H1 (cell line): ENCODE measurements around the gene TGFB2. TPM values are rescaled to one million over a fixed set of nuclear protein-coding genes. Genes with fewer than 3 reads are reported as not detected.

Experiments used
- CTCF ChIA-PET: fragments of 300-600 bp; sonication (Branson Sonifier 250); formaldehyde crosslinking; loops from one replicate; lab custom pipeline; 2021; ENCODE audit not compliant: partially characterized antibody; lab: Charles Lee
- POLR2A ChIA-PET: fragments of 300-600 bp; sonication (Branson Sonifier 250); formaldehyde crosslinking; loops from one replicate; lab custom pipeline; 2021; ENCODE audit warnings: inconsistent platforms; ENCODE audit not compliant: partially characterized antibody; lab: Charles Lee
- DNase-seq, 2 experiments: peaks; one replicate each; pipeline versions ENCODE4 v3.0.0 to v3.0.0-alpha.2; 2010 to 2022; ENCODE audit warnings: low spot score in 2 of 2, low read depth in 1 of 2, mixed read lengths in 1 of 2
- FAIRE-seq: peaks from 2 replicates; lab custom pipeline; 2011; peaks lifted over from hg19 to GRCh38; lab: Jason Lieb, UNC
- H2AFZ ChIP-seq: 2 replicates; pipeline ENCODE4 v1.8.1; 2012; ENCODE audit warnings: low read length, inconsistent platforms
- H2AK5ac ChIP-seq: 2 replicates; pipeline ENCODE4 v1.6.1; 2013; ENCODE audit warnings: low read depth, low read length
- H2BK120ac ChIP-seq: replicated peaks from 2 replicates; pipeline ENCODE3; 2013; ENCODE audit warnings: low read depth, low read length, inconsistent platforms
- H2BK12ac ChIP-seq: 2 replicates; pipeline ENCODE4 v1.6.1; 2013; ENCODE audit warnings: low read depth, low read length
- H2BK15ac ChIP-seq: 2 replicates; pipeline ENCODE4 v1.6.1; 2013; ENCODE audit warnings: low read length
- H2BK20ac ChIP-seq: 2 replicates; pipeline ENCODE4 v1.6.1; 2013; ENCODE audit warnings: low read length
- H2BK5ac ChIP-seq: 2 replicates; pipeline ENCODE4 v1.6.1; 2013; ENCODE audit warnings: low read depth, low read length
- H3K14ac ChIP-seq: 2 replicates; pipeline ENCODE4 v1.6.1; 2013; ENCODE audit warnings: inconsistent platforms; ENCODE audit not compliant: insufficient read length
- H3K18ac ChIP-seq: 2 replicates; pipeline ENCODE4 v1.6.1; 2013; ENCODE audit warnings: low read length; ENCODE audit errors: extremely low read depth
- H3K23ac ChIP-seq: 2 replicates; pipeline ENCODE4 v1.6.1; 2013; ENCODE audit warnings: inconsistent platforms; ENCODE audit not compliant: insufficient read length
- H3K23me2 ChIP-seq: 2 replicates; pipeline ENCODE4 v1.6.1; 2013; ENCODE audit warnings: low read depth, low read length
- H3K27ac ChIP-seq: 2 replicates; pipeline ENCODE4 v1.6.1; 2011; ENCODE audit warnings: low read depth, low read length, inconsistent platforms
- H3K27me3 ChIP-seq, 4 experiments: replicated peaks in 1 of 4; 1 replicate in 1 of 4; 2 replicates in 3 of 4; pipeline versions ENCODE4 v1.6.1 to v1.8.1; 2011 to 2013; ENCODE audit warnings: low read length in 3 of 4, mild to moderate bottlenecking in 3 of 4, inconsistent platforms in 2 of 4, mixed read lengths in 2 of 4, moderate library complexity in 1 of 4; ENCODE audit not compliant: control insufficient read depth in 3 of 4, insufficient read depth in 3 of 4; ENCODE audit errors: extremely low read depth in 1 of 4
- H3K36me3 ChIP-seq, 4 experiments: 2 replicates each; pipeline versions ENCODE4 v1.6.1 to v1.8.1; 2011 to 2013; ENCODE audit warnings: mild to moderate bottlenecking in 4 of 4, low read length in 3 of 4, moderate library complexity in 2 of 4, control low read depth in 1 of 4, inconsistent platforms in 1 of 4; ENCODE audit not compliant: insufficient read depth in 4 of 4, control insufficient read depth in 2 of 4
- H3K4ac ChIP-seq: replicated peaks from 2 replicates; pipeline ENCODE3; 2013; ENCODE audit warnings: low read length, low read depth, mixed read lengths, inconsistent platforms; ENCODE audit not compliant: insufficient read length
- H3K4me1 ChIP-seq, 4 experiments: replicated peaks in 1 of 4; 1 replicate in 1 of 4; 2 replicates in 3 of 4; pipeline versions ENCODE4 v1.6.1 to v1.8.1; 2011 to 2013; ENCODE audit warnings: low read length in 3 of 4, inconsistent platforms in 2 of 4, mixed read lengths in 1 of 4; ENCODE audit not compliant: insufficient read depth in 4 of 4, control insufficient read depth in 3 of 4
- H3K4me2 ChIP-seq, 2 experiments: 2 replicates each; pipeline versions ENCODE4 v1.6.1 to v1.8.1; 2011 to 2013; ENCODE audit warnings: low read depth in 2 of 2, low read length in 2 of 2, control low read depth in 1 of 2, inconsistent platforms in 1 of 2, mild to moderate bottlenecking in 1 of 2; ENCODE audit not compliant: insufficient read depth in 1 of 2
- H3K4me3 ChIP-seq, 4 experiments: fragments of 200-600, 300-600 bp in 1 of 4; sonication (generic), shearing (Covaris generic), sonication (Bioruptor Twin) in 1 of 4; 2 replicates each; pipeline versions ENCODE4 v1.5.1 to v1.8.1; 2011 to 2016; ENCODE audit warnings: low read length in 4 of 4, low read depth in 3 of 4, control low read depth in 2 of 4, inconsistent platforms in 2 of 4, mild to moderate bottlenecking in 2 of 4, mixed read lengths in 1 of 4, moderate library complexity in 1 of 4; ENCODE audit not compliant: insufficient read depth in 2 of 4; ENCODE audit errors: extremely low read depth in 1 of 4
- H3K56ac ChIP-seq: replicated peaks from 2 replicates; pipeline ENCODE3; 2013; ENCODE audit warnings: low read depth, mild to moderate bottlenecking, mixed read lengths, low read length, inconsistent platforms; ENCODE audit not compliant: insufficient read length
- H3K79me1 ChIP-seq: 2 replicates; pipeline ENCODE4 v1.6.1; 2013; ENCODE audit warnings: low read depth, low read length, control low read depth
- H3K79me2 ChIP-seq, 2 experiments: 2 replicates each; pipeline versions ENCODE4 v1.6.1 to v1.8.1; 2012 to 2013; ENCODE audit warnings: low read length in 2 of 2, mild to moderate bottlenecking in 2 of 2, inconsistent platforms in 1 of 2; ENCODE audit not compliant: insufficient read depth in 2 of 2, control insufficient read depth in 1 of 2
- H3K9ac ChIP-seq, 4 experiments: replicated peaks in 1 of 4; 1 replicate in 1 of 4; 2 replicates in 3 of 4; pipeline versions ENCODE4 v1.6.1 to v1.8.1; 2011 to 2013; ENCODE audit warnings: low read depth in 3 of 4, low read length in 3 of 4, control low read depth in 2 of 4, mild to moderate bottlenecking in 2 of 4, moderate library complexity in 2 of 4, inconsistent platforms in 1 of 4; ENCODE audit errors: extremely low read depth in 1 of 4
- H3K9me3 ChIP-seq, 2 experiments: 2 replicates each; pipeline versions ENCODE4 v1.6.1 to v1.8.1; 2012 to 2013; ENCODE audit warnings: mild to moderate bottlenecking in 2 of 2, moderate library complexity in 2 of 2, control low read depth in 1 of 2, inconsistent platforms in 1 of 2, low read depth in 1 of 2, low read length in 1 of 2, mixed read lengths in 1 of 2; ENCODE audit not compliant: insufficient read depth in 2 of 2
- H4K20me1 ChIP-seq, 2 experiments: replicated peaks in 1 of 2; 2 replicates each; pipeline versions ENCODE3 to v1.8.1; 2011 to 2013; ENCODE audit warnings: inconsistent platforms in 2 of 2, low read length in 2 of 2, mild to moderate bottlenecking in 1 of 2; ENCODE audit not compliant: insufficient read depth in 2 of 2, control insufficient read depth in 1 of 2
- H4K5ac ChIP-seq: 2 replicates; pipeline ENCODE4 v1.6.1; 2013; ENCODE audit warnings: low read length, low read depth, mixed read lengths, inconsistent platforms; ENCODE audit not compliant: insufficient read length
- H4K8ac ChIP-seq: 2 replicates; pipeline ENCODE4 v1.8.0; 2013; ENCODE audit warnings: mild to moderate bottlenecking, moderate library complexity, low read length, inconsistent platforms; ENCODE audit not compliant: insufficient read depth; ENCODE audit errors: extremely low read depth
- H4K91ac ChIP-seq: replicated peaks from 2 replicates; pipeline ENCODE3; 2013; ENCODE audit warnings: low read length, mixed read lengths, inconsistent platforms; ENCODE audit not compliant: insufficient read length
- BCL11A ChIP-seq, 2 experiments: IDR thresholded peaks; one replicate each; pipeline ENCODE4 v1.6.1; 2011; ENCODE audit warnings: low read depth in 2 of 2, low read length in 2 of 2, mild to moderate bottlenecking in 2 of 2
- EP300 ChIP-seq, 2 experiments: IDR thresholded peaks; 1 replicate in 1 of 2; 2 replicates in 1 of 2; pipeline ENCODE4 v1.6.1; 2011 to 2012; ENCODE audit warnings: low read depth in 2 of 2, low read length in 2 of 2, mild to moderate bottlenecking in 2 of 2, borderline replicate concordance in 1 of 2, inconsistent platforms in 1 of 2, moderate library complexity in 1 of 2
- JUN ChIP-seq: IDR thresholded peaks from 2 replicates; pipeline ENCODE4 v1.6.1; 2011; ENCODE audit warnings: low read depth, mild to moderate bottlenecking, improper control_type of control experiment, low read length
- SIN3A ChIP-seq, 2 experiments: IDR thresholded peaks in 1 of 2; conservative IDR thresholded peaks in 1 of 2; 2 replicates each; pipeline ENCODE4 v1.6.1; 2011 to 2012; ENCODE audit warnings: low read length in 2 of 2, improper control_type of control experiment in 1 of 2, low read depth in 1 of 2, mild to moderate bottlenecking in 1 of 2
- SIX5 ChIP-seq: IDR thresholded peaks from 2 replicates; pipeline ENCODE4 v1.6.1; 2011; ENCODE audit warnings: mild to moderate bottlenecking, low read depth, low read length
- SUZ12 ChIP-seq: fragments of 200-600 bp; sonication (generic); IDR thresholded peaks from 2 replicates; pipeline ENCODE4 v1.6.1; 2012; ENCODE audit warnings: mild to moderate bottlenecking, inconsistent platforms, low read length, moderate library complexity, mixed read lengths
- TCF12 ChIP-seq: IDR thresholded peaks from 2 replicates; pipeline ENCODE4 v1.6.1; 2011; ENCODE audit warnings: low read depth, mild to moderate bottlenecking, low read length
- USF2 ChIP-seq: IDR thresholded peaks from 2 replicates; pipeline ENCODE4 v1.6.1; 2011; ENCODE audit warnings: low read length, improper control_type of control experiment
- YY1 ChIP-seq: IDR thresholded peaks from 2 replicates; pipeline ENCODE4 v1.6.1; 2011; ENCODE audit warnings: low read depth, mild to moderate bottlenecking, low read length
- ZNF274 ChIP-seq: IDR thresholded peaks from 2 replicates; pipeline ENCODE4 v1.7.0; 2012; ENCODE audit warnings: low read length, borderline replicate concordance; ENCODE audit errors: extremely low read depth
- WGBS, 2 experiments: shearing (Covaris generic) in 1 of 2; methylation state at CpG; one replicate each; pipeline versions ENCODE4 v1.1.6 to v1.1.7; 2013 to 2015; ENCODE audit warnings: low lambda C conversion rate in 2 of 2, mixed read lengths in 2 of 2, inconsistent platforms in 1 of 2, low coverage in 1 of 2, missing lambda C conversion rate in 1 of 2; ENCODE audit not compliant: insufficient replicate concordance in 2 of 2, insufficient coverage in 1 of 2, insufficient read length in 1 of 2; ENCODE audit errors: extremely low coverage in 1 of 2, missing lambda C conversion rate in 1 of 2; 5-methylcytosine and 5-hydroxymethylcytosine counted together
- polyA plus RNA-seq, 7 experiments: library from polyadenylated mRNA; depleted of rRNA in 3 of 7; stranded (reverse) in 5 of 7; unstranded in 2 of 7; fragments of >200 nt in 5 of 7; fragments of 200-250 nt in 2 of 7; gene quantifications; 1 replicate in 5 of 7; 2 replicates in 1 of 7; 4 replicates in 1 of 7; pipeline versions ENCODE4 v1.2.1 to v1.2.3, GENCODE V29; 2011 to 2013; ENCODE audit warnings: missing spikeins in 2 of 7, mixed read lengths in 2 of 7
- total RNA-seq: library from RNA; stranded (reverse); fragmentation: NEBNext Ultra II Directional; extraction: Animal tissue kit (Norgen Biotek cat#: 25700); gene quantifications from 2 replicates; pipeline ENCODE4 v1.2.1, GENCODE V29; 2021

Gene TGFB2
- total and polyA plus RNA-seq, 2 of the 8 experiments (the other 6 are each of a cell fraction or from before 2014, with no cell fraction given) = 0.26 to 0.84 TPM

- Histone ChIP-seq H2BK5ac (no peak overlapping the region), H3K4ac (no peak overlapping the region), H2BK20ac (no peak overlapping the region), H3K23ac (no peak overlapping the region), H3K9me3 (peaks cover 0 to 2% of the 10 kb centered on the region in 2 experiments; a peak in 1 of 4 replicates), H2BK15ac (no peak overlapping the region), H3K4me3 (no peak overlapping the region), H3K9ac (no peak overlapping the region), H3K27me3 (no peaks in the 10 kb centered on the region), H2BK120ac (no peak overlapping the region), H3K4me1 (no peaks in the 10 kb centered on the region), H2BK12ac (no peak overlapping the region), H3K4me2 (no peak overlapping the region), H4K20me1 (no peaks in the 10 kb centered on the region), H4K5ac (no peak overlapping the region), H3K79me1 (no peaks in the 10 kb centered on the region), H3K23me2 (no peaks in the 10 kb centered on the region), H3K79me2 (no peaks in the 10 kb centered on the region), H3K36me3 (no peaks in the 10 kb centered on the region), H2AK5ac (no peak overlapping the region), H4K91ac (no peak overlapping the region), H2AFZ (no peak overlapping the region), H3K27ac (no peak overlapping the region), H3K18ac (no peak overlapping the region), H3K56ac (no peak overlapping the region), H3K14ac (no peak overlapping the region), H4K8ac (no peak overlapping the region)
- POLR2A ChIA-PET = no interaction called here
- 92% methylated on average over 1 of the region's 1 CpG; no CpG with 5 or more reads in 1 of the 2 experiments for WGBS, 2 experiments
- FAIRE-seq = no peak
- no peak for DNase-seq
- CTCF ChIA-PET = no interaction called here
- TF ChIP-seq BCL11A (IDR thresholded peaks at IDR 0.05; ENCODE audit: low read depth in 2 of 2, low read length in 2 of 2) (no peak), YY1 (no peak), SIX5 (no peak), SIN3A (conservative IDR thresholded peaks at IDR 0.05 in 1 of 2, IDR thresholded peaks at IDR 0.05 in 1 of 2; ENCODE audit: low read depth in 1 of 2, low read length in 2 of 2) (no peak), USF2 (no peak), TCF12 (no peak), ZNF274 (no peak), JUN (no peak), EP300 (IDR thresholded peaks at IDR 0.05; ENCODE audit: borderline replicate concordance in 1 of 2, low read depth in 2 of 2, low read length in 2 of 2) (no peak), SUZ12 (no peak)
Observed at GRCh38 chr1:218415726-218416125, 70.6 kb downstream of the TGFB2 start.
